Effector memory CD4-positive, alpha-beta T cell (primary cell): Measurements from ENCODE around the gene TIMM10B.

Experiments used
- DNase-seq, 3 donors: peaks; one replicate each; pipeline ENCODE4 v3.0.0-alpha.2; 2020
- H3K27ac ChIP-seq: 2 replicates; pipeline ENCODE4 v1.7.0; 2013; ENCODE audit warnings: mild to moderate bottlenecking, low read length, moderate library complexity; ENCODE audit not compliant: insufficient read depth, poor library complexity, severe bottlenecking
- H3K27me3 ChIP-seq: replicated peaks from 2 replicates; pipeline ENCODE4 v1.7.0; 2013; ENCODE audit warnings: mild to moderate bottlenecking, low read length; ENCODE audit not compliant: insufficient read depth, control insufficient read depth, poor library complexity, severe bottlenecking
- H3K36me3 ChIP-seq: 2 replicates; pipeline ENCODE4 v1.7.0; 2013; ENCODE audit warnings: mild to moderate bottlenecking, low read length, moderate library complexity; ENCODE audit not compliant: control insufficient read depth, insufficient read depth
- H3K4me1 ChIP-seq: 2 replicates; pipeline ENCODE4 v1.7.0; 2013; ENCODE audit warnings: low read length, mild to moderate bottlenecking; ENCODE audit not compliant: control insufficient read depth, insufficient read depth, poor library complexity, severe bottlenecking
- H3K4me3 ChIP-seq: 2 replicates; pipeline ENCODE4 v1.7.0; 2013; ENCODE audit warnings: low read length, low read depth, mild to moderate bottlenecking; ENCODE audit not compliant: insufficient read depth, poor library complexity, severe bottlenecking
- H3K9me3 ChIP-seq: 2 replicates; pipeline ENCODE4 v1.7.0; 2013; ENCODE audit warnings: mild to moderate bottlenecking, low read length, moderate library complexity; ENCODE audit not compliant: control insufficient read depth
- total RNA-seq, 3 donors: gene quantifications; one replicate each; lab custom pipeline; 2026; lab: John Stamatoyannopoulos, UW

TIMM10B gene
- 45.5 to 61.7 (median 52.4) reads per million in 3 donors for total RNA-seq

- peak within 1 kb of the TSS; percentile 74 for H3K4me3 ChIP-seq
- no peaks in the 10 kb centered on the region for H3K9me3 ChIP-seq
- peak; percentile 90 to 96 (median 94) for DNase-seq
- H3K27ac ChIP-seq: peak within 1 kb of the TSS; percentile 88
- H3K36me3 ChIP-seq: peaks cover 40% of the 10 kb centered on the region
- H3K4me1 ChIP-seq: peaks cover 21% of the 10 kb centered on the region
- no peaks in the 10 kb centered on the region for H3K27me3 ChIP-seq
Observed at GRCh38 chr11:6481012-6481923, at the start of gene TIMM10B, which contains the start of gene ARFIP2. TIMM10B (plus strand) TSS chr11:6481501; CDS start chr11:6481517, 16 bp downstream. ARFIP2 (minus strand) TSS chr11:6481331; CDS start chr11:6480421, 910 bp downstream.

DNA sequence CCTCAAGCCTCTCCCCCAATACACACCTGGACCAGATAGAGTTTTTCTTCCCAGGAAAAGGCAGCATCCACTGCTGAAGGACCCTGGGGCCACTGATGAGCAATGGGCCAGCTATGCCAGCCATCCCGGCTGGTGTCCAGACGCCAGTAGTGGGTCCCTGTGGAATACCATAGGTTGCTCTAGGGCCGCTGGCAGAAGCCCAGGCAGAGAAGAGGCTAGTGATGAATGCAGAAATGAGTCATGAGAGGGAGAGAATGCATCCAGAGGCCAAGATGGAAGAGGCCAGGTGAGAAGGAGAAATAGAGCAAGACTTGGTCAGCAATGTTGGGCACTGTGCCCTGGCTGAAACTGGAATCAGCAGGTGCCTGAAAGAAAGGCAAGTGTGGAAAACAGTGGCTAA lies 49.4 kb upstream of the TIMM10B start:
- Histone ChIP-seq H3K4me3 (no peak overlapping the region), H3K27me3 (no peaks in the 10 kb centered on the region), H3K27ac (no peak overlapping the region), H3K36me3 (no peaks in the 10 kb centered on the region), H3K4me1 (no peaks in the 10 kb centered on the region), H3K9me3 (no peaks in the 10 kb centered on the region)
- DNase-seq: no peak

DNA sequence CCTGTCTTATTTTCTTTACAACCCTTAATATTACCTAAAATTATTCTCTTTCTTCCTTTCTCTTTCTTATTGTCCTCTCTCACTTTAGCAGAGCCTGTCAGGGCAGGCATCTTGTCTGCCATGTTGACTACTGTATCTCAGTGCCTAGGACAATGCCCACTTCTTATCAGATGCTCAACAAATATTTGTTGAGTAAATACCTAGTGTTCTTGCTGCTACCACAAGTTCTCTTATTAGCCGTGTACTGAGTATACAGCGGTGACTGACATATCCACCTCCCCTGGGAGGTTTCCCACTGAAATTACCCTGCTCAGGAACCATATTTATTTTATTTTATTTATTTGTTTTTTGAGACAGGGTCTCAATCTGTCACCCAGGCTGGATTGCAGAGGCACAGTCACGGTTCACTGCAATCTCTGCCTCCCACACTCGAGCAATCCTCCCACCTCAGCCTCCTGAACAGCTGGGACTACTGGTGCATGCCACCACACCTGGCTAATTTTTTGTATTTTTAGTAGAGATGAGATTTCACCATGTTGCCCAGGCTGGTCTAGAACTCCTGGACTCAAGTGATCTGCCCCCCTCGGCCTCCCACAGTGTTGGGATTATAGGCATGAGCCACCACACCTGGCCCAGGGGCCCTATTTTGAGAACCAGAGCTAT lies 47.2 kb upstream of the TIMM10B start:
- no peaks in the 10 kb centered on the region for H3K36me3 ChIP-seq
- DNase-seq: no peak
- no peaks in the 10 kb centered on the region for H3K9me3 ChIP-seq
- H3K27ac ChIP-seq: no peak overlapping the region
- H3K4me3 ChIP-seq: no peak overlapping the region
- H3K27me3 ChIP-seq: no peaks in the 10 kb centered on the region
- H3K4me1 ChIP-seq: peaks cover 16% of the 10 kb centered on the region

GRCh38 chr11:6437423-6437822 lies 43.9 kb upstream of the TIMM10B start:
- H3K27me3 ChIP-seq: no peaks in the 10 kb centered on the region
- H3K27ac ChIP-seq: no peak overlapping the region
- no peaks in the 10 kb centered on the region for H3K9me3 ChIP-seq
- H3K4me1 ChIP-seq: peaks cover 16% of the 10 kb centered on the region
- no peaks in the 10 kb centered on the region for H3K36me3 ChIP-seq
- no peak for DNase-seq
- H3K4me3 ChIP-seq: no peak overlapping the region

GRCh38 chr11:6437993-6438392 lies 43.3 kb upstream of the TIMM10B start:
- no peak overlapping the region for H3K4me3 ChIP-seq
- H3K27ac ChIP-seq: no peak overlapping the region
- DNase-seq: no peak
- H3K9me3 ChIP-seq: no peaks in the 10 kb centered on the region
- no peaks in the 10 kb centered on the region for H3K27me3 ChIP-seq
- H3K4me1 ChIP-seq: peaks cover 16% of the 10 kb centered on the region
- H3K36me3 ChIP-seq: no peaks in the 10 kb centered on the region

DNA sequence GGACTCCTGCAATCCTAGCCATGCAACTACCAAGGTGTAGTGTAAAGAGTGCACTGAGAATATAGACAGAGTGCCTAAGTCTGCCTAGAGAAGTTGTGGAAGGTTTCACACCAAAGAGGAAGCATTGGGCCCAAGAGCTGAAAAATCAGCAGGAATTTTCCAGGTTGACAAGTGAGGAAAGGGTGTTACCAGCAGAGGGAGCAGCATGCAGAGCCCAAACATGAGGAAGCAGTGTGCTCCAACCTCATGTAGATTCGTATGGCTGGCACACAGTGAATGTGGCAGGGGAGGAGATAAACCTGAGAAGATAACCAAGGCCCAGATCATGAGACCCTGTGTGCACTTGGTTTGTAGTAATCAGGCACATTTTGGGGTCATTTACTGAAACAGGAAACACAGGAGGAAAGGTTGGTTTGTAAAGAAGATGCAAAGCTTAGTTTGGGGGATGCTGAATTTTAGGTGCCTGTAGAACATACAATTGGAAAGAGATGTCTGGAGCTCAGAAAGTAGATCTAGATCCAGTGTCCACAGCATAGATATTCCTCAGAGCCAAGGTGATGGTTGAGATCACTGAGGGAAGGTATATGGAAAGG lies 42.2 kb upstream of the TIMM10B start:
- peak in 1 of 3 donors; percentile 12 for DNase-seq
- no peaks in the 10 kb centered on the region for H3K36me3 ChIP-seq
- no peak overlapping the region for H3K27ac ChIP-seq
- peaks cover 16% of the 10 kb centered on the region for H3K4me1 ChIP-seq
- no peaks in the 10 kb centered on the region for H3K9me3 ChIP-seq
- H3K4me3 ChIP-seq: no peak overlapping the region
- no peaks in the 10 kb centered on the region for H3K27me3 ChIP-seq

- Histone ChIP-seq H3K27ac (no peak within 1 kb of the TSS), H3K27me3 (no peaks in the 10 kb centered on the region), H3K36me3 (no peaks in the 10 kb centered on the region), H3K9me3 (no peaks in the 10 kb centered on the region), H3K4me1 (peaks cover 16% of the 10 kb centered on the region), H3K4me3 (no peak within 1 kb of the TSS)
- DNase-seq: no peak
Observed at GRCh38 chr11:6440906-6441358, 40.4 kb upstream of the TIMM10B start, which contains the start of gene HPX. HPX (minus strand) TSS chr11:6440987; CDS start chr11:6440963, 24 bp downstream.

DNA sequence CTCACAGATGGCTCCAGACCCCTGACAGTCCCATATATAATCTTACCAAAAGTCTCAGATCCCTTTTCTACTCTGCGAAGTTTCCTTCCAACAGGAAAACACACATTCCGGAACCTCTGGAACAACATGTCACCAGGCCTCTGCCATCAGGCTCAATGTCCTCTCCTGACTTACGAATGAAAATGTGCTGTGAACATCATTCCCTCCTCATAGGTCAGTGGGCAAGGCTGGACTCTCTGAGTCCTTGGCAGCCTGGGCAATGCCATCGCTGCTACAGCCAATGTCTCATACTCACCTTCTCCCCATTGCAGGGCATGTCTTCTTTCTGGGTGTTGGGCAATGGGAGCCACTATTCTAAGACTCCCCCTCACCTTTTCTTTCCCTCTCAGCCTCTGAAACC lies 38.9 kb upstream of the TIMM10B start:
- Histone ChIP-seq H3K27ac (no peak overlapping the region), H3K4me3 (no peak overlapping the region), H3K9me3 (no peaks in the 10 kb centered on the region), H3K4me1 (peaks cover 16% of the 10 kb centered on the region), H3K27me3 (no peaks in the 10 kb centered on the region), H3K36me3 (no peaks in the 10 kb centered on the region)
- DNase-seq: no peak

DNA sequence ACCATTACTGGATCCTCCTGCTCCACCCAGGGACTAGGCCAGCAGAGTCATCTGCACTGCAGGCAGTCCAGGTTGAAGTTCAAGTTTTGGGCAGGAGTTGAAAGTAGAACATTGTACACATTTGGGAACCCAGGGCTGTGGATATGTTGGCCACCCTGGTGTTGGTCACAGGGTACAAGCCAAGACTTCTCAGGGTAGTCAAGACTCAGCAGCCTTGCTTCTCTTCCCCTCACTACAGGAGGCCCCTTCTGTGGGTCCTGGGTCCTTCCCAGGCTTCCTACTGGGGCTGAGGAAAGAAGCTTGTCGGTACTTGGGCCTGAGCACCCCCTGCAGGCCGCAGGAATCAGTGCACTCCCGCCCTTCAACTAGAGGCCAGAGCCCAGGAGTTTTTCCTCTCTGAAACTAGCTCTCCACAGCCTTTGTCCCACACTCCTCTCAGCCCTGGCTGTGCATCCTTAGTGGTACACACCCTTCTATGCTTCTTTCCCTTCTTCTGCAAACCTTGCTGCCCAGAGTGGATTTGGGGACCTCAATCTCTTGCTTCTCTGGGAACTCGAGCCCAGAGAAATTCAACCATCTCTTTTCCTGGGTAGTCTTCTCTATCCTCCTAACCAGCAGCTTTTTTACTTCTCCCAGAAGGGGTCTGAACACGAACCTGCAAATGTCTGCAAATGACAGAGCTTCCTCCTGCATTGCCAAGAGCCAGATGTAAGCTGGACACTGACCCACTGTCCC lies 37.9 kb upstream of the TIMM10B start:
- Histone ChIP-seq H3K27me3 (no peaks in the 10 kb centered on the region), H3K36me3 (no peaks in the 10 kb centered on the region), H3K4me1 (peaks cover 7% of the 10 kb centered on the region), H3K27ac (no peak overlapping the region), H3K9me3 (no peaks in the 10 kb centered on the region), H3K4me3 (no peak overlapping the region)
- DNase-seq: peak; percentile 31 to 36 (median 33)
